Glutamatergic neuron (in vitro differentiated cells): ENCODE results near the gene MID1. TPM values are rescaled to one million over a fixed set of nuclear protein-coding genes. Genes with fewer than 3 reads are reported as not detected.
A peak's percentile ranks its signal among the peaks of the same experiment; 100 is the strongest.

Experiments used
- DNase-seq: peaks from one replicate; pipeline ENCODE4 v3.0.0; 2022
- H3K27ac Mint-ChIP-seq: one replicate; pipeline ENCODE4 v1.8.0; 2020; ENCODE audit warnings: mild to moderate bottlenecking, mixed read lengths, inconsistent platforms; ENCODE audit not compliant: unreplicated experiment
- H3K27me3 Mint-ChIP-seq: one replicate; pipeline ENCODE4 v1.8.0; 2020; ENCODE audit warnings: mild to moderate bottlenecking, moderate library complexity, mixed read lengths, inconsistent platforms; ENCODE audit not compliant: unreplicated experiment
- H3K36me3 Mint-ChIP-seq: one replicate; pipeline ENCODE4 v1.8.0; 2020; ENCODE audit warnings: mild to moderate bottlenecking, mixed read lengths, inconsistent platforms; ENCODE audit not compliant: unreplicated experiment
- H3K4me1 Mint-ChIP-seq: one replicate; pipeline ENCODE4 v1.8.0; 2020; ENCODE audit warnings: mild to moderate bottlenecking, low read depth, mixed read lengths, inconsistent platforms; ENCODE audit not compliant: unreplicated experiment
- H3K4me3 Mint-ChIP-seq: one replicate; pipeline ENCODE4 v1.8.0; 2020; ENCODE audit warnings: mild to moderate bottlenecking, mixed read lengths, inconsistent platforms; ENCODE audit not compliant: unreplicated experiment
- H3K9me3 Mint-ChIP-seq: one replicate; pipeline ENCODE4 v1.8.0; 2020; ENCODE audit warnings: mild to moderate bottlenecking, moderate library complexity, mixed read lengths, inconsistent platforms; ENCODE audit not compliant: unreplicated experiment
- CTCF ChIP-seq: fragments of 200-600 bp; sonication (generic); IDR thresholded peaks from one replicate; pipeline ENCODE4 v1.5.0; 2021; ENCODE audit not compliant: partially characterized antibody, unreplicated experiment
- total RNA-seq: library from RNA; stranded (reverse); fragmentation: NEBNext Ultra II Directional; extraction: Animal tissue kit (Norgen Biotek cat#: 25700); gene quantifications from one replicate; pipeline ENCODE4 v1.2.1, GENCODE V29; 2021; ENCODE audit not compliant: unreplicated experiment

MID1 gene
- total RNA-seq, 1 donor from 2014 or later: 9.2 TPM

DNA sequence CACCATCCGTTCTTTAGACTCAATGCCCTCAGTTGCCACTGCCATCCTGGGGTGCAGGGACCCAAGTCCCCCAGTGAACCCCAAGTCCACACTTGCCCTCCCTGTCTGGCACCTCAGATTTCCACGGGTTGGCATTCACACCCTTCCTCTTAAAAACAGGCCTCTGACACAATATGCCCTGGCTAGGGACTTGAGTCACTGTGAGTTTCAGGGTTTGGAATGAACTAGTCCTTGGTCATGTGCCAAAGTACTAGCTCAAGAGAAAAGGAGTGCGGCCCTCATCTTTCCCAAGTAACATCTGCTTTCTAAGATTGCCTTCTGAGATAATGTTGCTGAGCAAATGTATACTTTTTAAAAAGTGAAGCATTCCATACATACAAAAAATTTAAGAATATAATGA lies 134.0 kb downstream of the MID1 start:
- DNase-seq: no peak
- Mint-ChIP-seq H3K27ac (no peak overlapping the region), H3K27me3 (no peaks in the 10 kb centered on the region), H3K4me1 (peaks cover 2% of the 10 kb centered on the region), H3K4me3 (no peak overlapping the region), H3K36me3 (no peaks in the 10 kb centered on the region), H3K9me3 (no peaks in the 10 kb centered on the region)
- no peak for TF ChIP-seq CTCF

GRCh38 chrX:10485326-10485725 lies 135.1 kb downstream of the MID1 start:
- Mint-ChIP-seq H3K27ac (no peak overlapping the region), H3K9me3 (no peaks in the 10 kb centered on the region), H3K27me3 (no peaks in the 10 kb centered on the region), H3K4me3 (no peak overlapping the region), H3K36me3 (no peaks in the 10 kb centered on the region), H3K4me1 (peaks cover 2% of the 10 kb centered on the region)
- DNase-seq: no peak
- TF ChIP-seq CTCF: no peak

DNA sequence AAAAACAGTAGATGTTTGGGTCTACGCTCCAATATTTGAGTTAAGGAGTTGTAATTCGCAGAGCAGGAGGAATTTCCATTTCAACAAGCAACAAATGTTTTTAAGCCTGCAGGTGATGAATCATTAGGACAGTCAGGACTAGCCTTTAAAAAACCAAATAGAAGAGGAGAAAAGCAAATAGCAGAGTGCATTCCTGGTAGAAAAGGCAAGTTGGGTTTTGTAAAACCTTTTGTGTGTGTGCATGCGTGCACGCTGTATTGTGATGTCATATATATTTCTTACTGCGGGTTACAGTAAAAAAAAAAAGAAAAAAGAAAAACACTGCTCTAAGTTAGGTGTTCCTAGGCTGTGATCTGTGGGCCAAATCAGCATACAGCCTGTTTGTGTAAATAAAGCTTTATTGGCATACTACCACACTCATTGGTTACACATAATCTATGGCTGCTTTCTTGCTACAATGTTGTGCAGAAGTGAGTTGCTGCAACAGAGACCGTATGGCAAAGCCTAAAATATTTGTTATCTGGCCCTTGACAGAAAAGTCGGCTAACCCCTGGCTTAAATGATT lies 135.6 kb downstream of the MID1 start:
- Mint-ChIP-seq H3K4me1 (peaks cover 2% of the 10 kb centered on the region), H3K27me3 (no peaks in the 10 kb centered on the region), H3K27ac (no peak overlapping the region), H3K9me3 (no peaks in the 10 kb centered on the region), H3K36me3 (no peaks in the 10 kb centered on the region), H3K4me3 (no peak overlapping the region)
- no peak for TF ChIP-seq CTCF
- DNase-seq: no peak

- Mint-ChIP-seq H3K4me1 (peaks cover 2% of the 10 kb centered on the region), H3K9me3 (no peaks in the 10 kb centered on the region), H3K36me3 (no peaks in the 10 kb centered on the region), H3K27me3 (no peaks in the 10 kb centered on the region), H3K4me3 (no peak overlapping the region), H3K27ac (no peak overlapping the region)
- no peak for TF ChIP-seq CTCF
- DNase-seq: no peak
Observed at GRCh38 chrX:10483191-10483831, 137.1 kb downstream of the MID1 start.

DNA sequence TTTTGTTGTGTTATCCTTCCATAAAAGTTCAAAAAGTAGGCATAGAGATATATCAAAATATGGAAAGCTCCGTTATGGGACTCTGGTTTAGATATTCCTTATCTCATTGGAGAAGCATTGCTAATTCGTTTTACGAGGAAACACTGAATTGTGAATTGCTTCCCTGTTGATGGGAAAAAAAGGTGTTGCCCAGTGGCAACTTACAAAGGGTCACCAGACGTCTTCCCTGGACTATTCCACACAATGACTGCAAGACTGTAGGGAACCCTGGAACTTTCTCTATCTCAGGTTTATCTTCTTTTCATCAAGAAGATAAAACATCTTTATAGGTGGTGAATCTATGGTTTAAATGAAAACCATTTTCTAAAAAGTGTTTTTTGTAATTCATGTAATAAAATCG lies 137.7 kb downstream of the MID1 start:
- no peak for DNase-seq
- TF ChIP-seq CTCF: no peak
- Mint-ChIP-seq H3K27me3 (no peaks in the 10 kb centered on the region), H3K4me1 (peaks cover 2% of the 10 kb centered on the region), H3K4me3 (no peak overlapping the region), H3K36me3 (no peaks in the 10 kb centered on the region), H3K27ac (peak overlapping the region; percentile 52), H3K9me3 (no peaks in the 10 kb centered on the region)
